ENCODE results near the gene TMEM163.
"Not testable (repeated sequence)": the region's sequence is repeated elsewhere in the genome, so short reads cannot be mapped to it uniquely, and the experiment has no call there.

TMEM163 gene

DNA sequence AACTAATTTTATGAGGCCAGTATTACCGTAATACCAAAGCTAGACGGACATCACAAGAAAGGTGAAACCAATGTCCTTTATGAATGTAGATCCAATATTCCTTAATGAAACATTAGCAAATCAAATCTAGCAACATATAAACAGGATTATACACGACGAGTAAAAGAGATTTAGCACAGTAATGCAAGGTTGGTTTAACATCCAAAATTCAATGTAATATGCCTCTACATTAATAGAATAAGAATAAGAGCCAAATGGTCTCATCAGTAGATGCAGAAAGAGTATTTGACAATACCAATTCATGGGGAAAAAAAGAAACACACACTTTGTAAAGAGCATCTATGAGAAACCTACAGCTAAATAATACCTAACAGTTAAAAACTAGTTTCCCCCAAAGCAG, 99.5 kb downstream of the TMEM163 start:
- DNase-seq (ENCODE audit: low spot score): no peak

DNA sequence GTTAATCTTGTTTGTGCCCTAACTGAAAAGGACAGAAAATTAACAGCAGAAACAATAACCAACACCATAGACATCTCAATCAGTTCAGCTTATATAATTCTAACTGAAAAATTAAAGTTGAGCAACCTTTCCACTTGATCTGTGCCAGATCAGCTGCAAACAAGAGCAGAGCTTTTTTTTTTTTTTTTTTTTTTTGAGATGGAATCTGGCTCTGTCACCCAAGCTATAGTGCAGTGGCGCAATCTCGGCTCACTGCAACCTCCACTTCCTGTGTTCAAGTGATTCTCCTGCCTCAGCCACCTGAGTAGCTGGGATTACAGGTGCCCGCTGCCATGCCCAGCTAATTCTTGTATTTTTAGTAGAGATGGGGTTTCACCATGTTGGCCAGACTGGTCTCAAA, 103.3 kb downstream of the TMEM163 start:
- DNase-seq (ENCODE audit: low spot score): not testable (repeated sequence)

DNA sequence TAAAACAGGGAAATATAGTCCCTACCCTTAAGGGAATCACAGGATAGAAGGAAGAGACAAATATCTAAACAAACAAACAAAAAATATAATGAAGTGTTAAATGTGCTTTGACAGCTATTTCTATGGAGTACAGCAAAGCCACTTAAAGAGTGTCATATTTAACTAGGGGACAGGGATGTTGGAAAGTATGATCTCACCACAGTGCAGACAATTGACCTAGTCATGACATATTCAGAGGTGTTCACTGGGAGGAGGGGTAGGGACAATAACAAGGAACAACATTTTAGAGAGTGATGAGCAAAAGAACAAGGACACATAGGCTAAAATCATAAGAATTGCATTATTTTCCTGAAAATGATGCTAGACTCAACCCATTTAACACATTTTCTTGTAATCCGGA, 107.5 kb downstream of the TMEM163 start:
- DNase-seq (ENCODE audit: low spot score): no peak

DNA sequence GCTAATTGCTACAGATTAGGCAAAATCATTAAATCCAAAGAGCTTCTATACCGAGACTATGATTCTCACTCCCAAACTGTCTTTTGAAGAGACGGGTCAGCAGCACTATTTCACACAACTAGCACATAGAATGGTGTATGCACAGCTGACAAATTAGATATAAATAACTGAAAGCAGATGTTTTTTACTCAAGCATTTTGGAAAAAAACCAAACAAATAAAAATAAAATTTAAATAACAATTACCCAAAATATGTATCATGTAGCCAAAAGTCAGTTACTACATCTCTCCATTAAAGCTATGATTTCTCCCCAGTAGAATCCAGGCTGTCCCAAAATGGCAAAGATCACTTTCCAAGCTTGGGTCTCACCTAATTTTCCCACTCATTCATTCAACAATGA, 107.9 kb downstream of the TMEM163 start:
- no peak for DNase-seq (ENCODE audit: low spot score)

DNA sequence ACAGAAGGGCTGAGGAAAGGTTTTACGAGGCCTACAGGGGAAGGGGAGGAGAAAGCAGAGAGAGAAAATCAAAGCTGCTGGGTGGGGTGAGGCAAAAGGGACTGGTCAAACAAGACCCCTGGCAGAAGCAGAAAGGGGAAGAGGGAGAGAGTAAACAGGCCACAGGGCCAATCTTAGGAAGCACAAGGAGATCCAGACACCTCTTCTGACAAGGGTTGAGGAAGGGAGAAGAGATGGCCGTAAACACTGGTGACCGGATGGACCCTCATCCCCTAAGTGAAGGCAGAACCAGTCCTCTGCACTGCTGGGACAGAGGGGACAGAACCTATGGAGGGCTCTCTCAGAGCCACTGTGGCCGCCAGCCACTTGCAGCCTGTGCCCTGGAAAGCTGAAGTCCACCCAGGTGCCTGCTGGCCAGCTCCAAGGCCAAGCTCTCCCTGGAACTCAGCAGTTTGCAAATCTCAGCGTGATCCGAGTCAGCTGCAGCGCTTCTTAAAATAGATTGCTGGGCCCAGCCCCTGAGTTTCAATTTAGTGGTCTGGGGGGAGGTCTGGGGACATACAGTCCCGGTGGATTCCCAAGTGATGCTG, 108.8 kb downstream of the TMEM163 start:
- no peak for DNase-seq (ENCODE audit: low spot score)

DNA sequence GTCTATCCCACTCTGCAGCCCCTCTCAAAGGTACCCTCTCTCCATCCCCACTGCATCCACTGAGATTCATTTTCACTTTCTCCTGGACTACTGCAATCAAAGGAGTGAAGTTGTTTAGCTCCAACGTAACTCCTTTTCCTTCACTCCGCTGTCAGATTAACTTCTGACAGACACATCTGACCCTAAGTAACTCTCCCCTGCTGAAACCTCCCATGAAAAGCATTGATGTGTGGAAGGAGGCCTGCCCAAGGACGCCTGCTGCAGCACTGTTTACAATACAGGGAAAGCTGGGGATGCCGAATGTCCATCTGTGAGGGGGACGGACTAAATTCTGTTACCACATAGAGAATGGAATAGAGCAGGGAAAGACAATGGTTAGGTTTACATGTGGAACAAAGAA, 114.8 kb downstream of the TMEM163 start:
- no peak for DNase-seq (ENCODE audit: low spot score)

DNA sequence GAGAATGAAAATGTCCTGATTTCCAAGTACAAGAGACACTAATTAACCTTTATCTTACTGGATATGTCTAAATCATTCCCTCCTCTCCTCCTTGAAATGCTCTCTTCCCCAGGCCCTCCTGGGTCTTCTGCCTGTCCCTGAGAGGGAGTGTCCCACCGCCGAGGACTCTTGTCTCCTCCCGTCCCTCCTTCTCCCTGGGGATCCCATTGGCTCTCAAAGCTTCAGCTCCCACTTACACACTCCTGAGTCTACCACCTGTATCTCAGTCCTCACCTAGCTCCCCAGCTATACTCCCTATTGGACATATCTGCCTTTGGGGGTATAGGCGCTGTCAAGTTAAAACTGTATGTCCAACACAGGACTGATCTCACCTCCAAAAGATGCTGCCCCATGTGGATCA, 116.1 kb downstream of the TMEM163 start:
- no peak for DNase-seq (ENCODE audit: low spot score)

DNA sequence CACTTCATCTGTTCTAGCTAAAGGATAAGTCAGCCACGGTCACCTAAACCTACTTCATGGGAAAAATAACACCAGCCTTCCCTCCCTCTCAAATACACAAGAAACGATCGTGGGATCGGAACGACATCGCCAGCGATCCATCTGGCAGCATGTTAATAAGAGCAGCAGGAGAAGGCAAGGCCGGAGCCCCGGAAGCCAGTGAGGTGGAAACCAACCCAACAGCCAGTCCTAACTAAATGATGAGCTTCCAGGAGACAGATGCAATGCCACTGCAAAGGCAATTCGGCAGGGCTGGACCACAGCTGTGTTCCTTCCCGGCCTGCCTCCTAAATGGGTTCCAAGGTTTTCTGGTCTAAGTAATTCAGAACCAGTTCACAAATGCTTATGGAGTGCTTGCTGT, 117.5 kb downstream of the TMEM163 start:
- no peak for DNase-seq (ENCODE audit: low spot score)

DNA sequence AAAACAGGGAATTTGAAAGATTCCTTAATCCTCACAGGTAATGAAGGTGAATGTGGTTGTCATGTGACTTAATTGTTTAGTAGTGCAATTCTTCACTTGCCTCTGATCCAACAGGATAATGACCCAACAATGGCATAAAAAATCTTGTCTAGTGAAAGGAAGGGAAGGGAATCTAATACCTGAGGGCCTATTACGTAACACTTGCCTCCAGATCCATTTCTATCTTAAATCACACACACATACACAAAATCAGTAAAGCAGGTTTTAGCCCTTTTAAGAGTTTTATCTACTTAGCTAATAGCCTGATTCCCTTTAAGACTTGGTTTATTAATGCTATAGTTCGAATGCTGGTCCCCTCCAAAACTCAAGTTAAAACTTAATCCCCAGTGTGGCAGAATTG, 118.6 kb downstream of the TMEM163 start:
- no peak for DNase-seq (ENCODE audit: low spot score)

DNA sequence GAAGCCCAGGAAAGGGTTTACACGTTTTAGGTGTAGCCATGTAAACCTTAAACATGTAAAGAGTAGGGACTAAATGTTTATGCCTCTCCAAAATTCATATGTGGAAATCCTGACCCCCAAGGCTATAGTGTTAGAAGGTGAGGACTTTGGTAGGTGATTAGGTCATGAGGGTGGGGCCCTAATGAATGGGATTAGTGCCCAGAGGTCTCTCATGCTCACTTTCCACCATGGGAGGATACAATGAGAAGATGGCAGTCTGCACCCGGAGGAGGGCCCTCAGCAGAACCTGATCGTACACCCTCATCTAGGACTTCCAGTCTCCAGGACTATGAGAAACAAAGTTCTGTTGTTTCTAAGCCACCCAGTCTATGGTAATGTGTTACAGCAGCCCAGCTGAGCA, 119.6 kb downstream of the TMEM163 start:
- DNase-seq (ENCODE audit: low spot score): no peak

DNA sequence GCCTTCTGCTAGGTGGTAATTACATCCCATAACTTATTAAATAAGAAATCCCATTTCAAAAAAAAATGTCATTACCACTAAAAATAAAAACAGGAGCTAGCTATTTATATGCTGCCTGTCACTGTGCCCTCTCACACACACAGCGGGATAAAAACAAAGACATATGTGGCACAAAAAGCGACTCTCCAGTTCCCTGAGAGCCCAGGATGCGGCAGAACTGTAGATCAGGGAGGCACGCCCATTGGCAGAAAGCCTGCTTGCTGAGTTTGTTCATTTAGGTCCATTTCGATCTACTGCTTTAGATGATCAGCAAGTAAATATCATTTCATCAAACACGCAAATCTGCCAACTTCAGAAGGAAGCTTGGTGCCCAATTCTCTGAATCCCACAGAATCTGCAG, 124.4 kb downstream of the TMEM163 start:
- DNase-seq (ENCODE audit: low spot score): no peak

DNA sequence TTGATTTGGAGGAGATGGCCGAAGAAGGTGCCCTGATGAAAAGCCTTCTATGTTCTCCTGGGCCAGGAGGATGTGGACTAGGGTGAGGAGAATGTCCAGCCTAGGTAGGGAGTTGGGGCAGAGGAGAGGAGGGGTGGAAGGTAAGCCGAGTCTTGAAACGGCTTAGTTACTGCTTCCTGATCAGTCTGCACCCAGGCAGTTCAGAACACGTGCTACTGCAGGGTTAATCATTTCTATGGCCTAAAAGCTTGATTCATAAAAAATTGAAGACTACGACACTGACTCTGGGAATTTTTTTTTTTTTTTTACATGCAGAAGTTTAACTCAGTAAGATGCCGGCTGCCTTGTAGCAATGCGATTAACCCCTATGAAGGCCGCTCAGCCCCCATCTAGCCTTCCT, 125.3 kb downstream of the TMEM163 start:
- no peak for DNase-seq (ENCODE audit: low spot score)

DNA sequence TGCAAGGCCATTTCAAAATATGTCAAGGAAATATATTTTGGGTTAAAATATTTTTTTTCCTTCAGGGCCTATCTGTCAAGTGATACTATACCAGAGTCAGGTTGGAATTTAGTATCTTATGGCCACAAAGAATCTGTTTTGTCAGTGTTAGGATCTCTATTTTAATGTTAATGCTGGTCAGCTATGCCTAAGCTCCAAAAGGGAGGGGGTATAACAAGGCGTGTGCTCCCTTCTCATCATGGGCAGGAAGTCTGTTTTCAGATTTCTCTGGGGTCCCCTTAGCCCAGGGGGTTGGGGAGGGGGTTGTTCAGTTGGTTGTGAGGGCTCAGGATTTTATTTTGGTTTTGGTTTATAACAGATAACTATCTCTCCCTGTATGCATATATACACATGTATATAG, 126.4 kb downstream of the TMEM163 start:
- no peak for DNase-seq (ENCODE audit: low spot score)

DNA sequence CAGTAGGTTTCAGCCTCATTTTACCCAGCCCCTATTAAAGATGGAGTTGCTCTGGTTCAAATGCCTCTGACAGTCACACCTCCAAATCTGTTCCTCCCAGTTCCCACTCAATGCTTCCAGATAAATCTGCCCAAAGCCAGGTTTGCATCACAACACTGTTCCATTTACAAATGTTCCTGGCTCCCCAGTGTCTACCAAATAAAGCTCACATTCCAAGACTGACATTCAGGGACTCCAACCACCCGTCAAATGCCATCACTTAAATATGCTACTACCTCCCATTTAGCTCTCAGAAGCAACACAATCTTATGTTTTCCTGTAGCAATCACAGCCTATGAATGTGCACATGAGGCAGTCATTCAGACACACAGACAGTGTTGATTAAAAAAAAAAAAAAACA, 127.3 kb downstream of the TMEM163 start:
- DNase-seq (ENCODE audit: low spot score): no peak

DNA sequence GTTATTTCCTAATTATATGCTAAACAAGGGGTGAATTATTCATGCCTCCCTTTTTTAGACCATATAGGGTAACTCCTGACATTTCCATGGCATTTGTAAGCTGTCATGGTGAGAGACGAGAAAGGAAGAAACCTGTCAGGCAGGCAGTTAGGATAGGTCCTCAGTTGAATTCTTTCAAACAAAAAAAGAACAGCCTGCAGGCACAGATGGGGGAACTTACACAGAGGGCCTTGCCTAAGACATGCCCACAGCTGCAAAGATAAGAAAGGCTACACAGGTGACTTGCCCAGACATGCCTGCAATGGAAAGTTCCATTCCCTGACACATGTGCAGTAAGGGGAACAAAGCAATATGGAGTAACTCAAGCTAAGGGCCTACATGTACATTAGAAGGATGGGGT, 128.1 kb downstream of the TMEM163 start:
- DNase-seq (ENCODE audit: low spot score): no peak

DNA sequence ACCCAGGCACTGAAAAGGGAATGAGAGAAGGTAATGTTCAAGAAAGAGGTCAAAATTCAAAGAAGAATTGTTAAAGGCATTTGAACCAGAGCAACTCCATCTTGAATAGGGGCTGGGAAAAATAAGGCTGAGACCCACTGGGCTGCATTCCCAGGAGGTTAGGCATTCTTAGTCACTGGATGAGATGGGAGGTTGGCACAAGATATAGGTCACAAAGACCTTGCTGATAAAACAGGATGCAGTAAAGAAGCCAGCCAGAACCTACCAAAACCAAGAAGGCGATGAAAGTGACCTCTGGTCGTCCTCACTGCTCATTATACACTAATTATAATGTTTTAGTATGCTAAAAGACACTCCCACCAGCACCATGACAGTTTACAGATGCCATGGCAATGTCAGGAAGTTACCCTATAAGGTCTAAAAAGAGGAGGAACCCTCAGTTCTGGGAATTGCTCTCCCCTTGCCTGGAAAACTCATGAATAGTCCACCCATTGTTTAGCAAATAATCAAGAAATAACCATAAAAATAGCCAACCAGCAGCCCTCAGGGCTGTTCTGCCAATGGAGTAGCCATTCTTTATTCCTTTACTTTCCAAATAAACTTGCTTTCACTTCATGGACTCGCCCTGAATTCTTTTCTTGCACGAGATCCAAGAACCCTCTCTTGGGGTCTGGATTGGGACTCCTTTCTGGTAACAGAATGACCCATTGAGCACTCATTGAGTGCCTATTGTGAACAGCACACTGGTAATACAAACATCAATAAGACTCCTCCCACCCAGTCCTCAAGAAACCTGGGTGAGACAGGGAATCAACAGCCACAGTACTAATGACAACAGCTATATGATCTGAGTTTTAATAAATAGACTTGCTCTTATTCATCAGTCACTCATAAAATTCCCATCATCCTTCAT, 129.4 kb downstream of the TMEM163 start:
- not testable (repeated sequence) for DNase-seq (ENCODE audit: low spot score)

DNA sequence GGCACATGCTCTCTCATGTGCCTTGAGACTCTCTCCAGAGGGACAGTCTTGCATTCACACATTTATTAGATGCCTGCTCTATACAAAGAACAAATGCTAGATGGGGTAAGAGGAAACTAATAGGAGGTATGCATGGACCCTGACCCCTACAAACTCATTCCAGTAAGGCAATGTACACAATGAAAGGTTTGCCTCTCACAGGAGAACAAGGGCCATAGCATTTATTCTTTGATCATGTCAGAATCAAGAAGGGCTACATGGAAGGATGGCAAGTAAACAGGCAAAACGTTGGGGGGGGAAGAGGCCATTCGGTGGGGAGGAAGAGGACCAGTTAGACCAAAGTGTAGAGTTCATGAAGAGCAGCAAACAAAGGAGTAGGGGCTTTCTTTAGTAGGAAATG, 130.2 kb downstream of the TMEM163 start:
- no peak for DNase-seq (ENCODE audit: low spot score)

DNA sequence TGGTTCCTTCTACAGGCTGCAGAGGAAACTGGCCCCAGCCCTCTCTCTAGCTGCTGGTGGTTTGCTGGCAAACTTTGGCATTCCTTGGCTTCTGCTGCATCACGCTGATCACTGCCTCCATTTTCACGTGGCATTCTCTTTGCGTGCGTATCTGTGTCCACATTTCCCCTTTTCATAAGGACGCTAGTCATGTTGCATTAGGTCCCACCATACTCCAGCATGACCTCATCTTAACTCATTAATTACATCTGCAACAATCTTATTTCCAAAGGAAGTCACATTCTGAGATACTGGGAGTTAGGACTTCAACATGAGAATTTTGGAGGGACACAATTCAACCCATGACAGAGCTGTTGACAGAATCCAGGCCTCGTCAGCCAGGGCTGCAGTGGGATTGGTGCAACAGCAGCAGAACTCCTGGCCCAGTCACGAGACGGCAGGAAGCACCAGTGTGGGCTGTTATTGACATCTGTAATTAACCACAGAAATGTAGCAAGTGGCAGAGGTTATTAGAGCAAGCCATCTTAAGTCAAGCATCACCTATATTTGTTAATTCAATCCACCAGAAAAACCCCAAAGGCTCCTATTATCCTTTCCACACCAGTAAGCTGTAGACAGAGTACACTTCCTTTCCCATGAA, 132.4 kb downstream of the TMEM163 start:
- DNase-seq (ENCODE audit: low spot score): no peak

DNA sequence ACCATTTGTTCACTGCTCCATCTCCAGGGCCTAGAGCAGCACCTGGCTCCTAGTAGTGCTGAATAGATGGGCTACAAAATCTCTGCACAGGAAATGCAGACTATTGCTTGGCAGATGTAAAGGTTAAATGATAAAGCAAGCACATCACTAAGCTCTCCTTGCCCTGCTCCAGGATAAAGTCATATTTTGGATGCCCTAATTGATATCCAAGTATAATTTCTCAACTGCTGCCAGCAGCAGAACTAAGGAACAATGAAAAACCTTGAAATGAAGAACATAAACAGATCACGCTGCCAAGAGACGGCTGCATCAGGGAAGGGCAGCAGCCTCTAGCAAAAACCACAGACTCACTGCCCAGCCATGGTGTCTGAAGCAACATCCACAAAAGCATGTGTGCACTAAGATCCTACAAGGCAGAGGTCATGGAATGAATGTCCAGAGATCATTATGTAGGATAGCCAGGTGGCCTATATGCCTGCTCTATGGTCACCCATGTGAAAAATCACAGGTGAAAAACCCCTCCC, 134.7 kb downstream of the TMEM163 start:
- DNase-seq (ENCODE audit: low spot score): no peak

DNA sequence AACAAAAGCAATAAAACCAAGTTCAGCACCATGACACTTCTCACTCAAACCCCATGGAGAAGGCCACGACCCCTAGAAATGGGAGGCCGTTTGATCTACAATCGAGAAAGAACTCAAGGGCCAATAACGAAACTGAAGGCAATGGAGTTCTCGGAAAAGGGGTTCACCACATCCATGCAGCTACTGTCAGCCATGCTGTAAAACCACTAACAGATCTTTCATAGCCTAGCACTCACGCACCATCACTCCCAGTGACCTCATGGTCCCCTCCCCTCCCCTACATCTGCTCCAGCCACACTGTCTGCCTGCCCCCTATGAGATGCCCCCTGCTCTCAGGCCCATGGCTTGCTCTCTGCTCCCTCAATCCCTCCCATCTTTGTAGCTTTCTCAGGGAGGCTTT, 135.3 kb downstream of the TMEM163 start:
- no peak for DNase-seq (ENCODE audit: low spot score)

DNA sequence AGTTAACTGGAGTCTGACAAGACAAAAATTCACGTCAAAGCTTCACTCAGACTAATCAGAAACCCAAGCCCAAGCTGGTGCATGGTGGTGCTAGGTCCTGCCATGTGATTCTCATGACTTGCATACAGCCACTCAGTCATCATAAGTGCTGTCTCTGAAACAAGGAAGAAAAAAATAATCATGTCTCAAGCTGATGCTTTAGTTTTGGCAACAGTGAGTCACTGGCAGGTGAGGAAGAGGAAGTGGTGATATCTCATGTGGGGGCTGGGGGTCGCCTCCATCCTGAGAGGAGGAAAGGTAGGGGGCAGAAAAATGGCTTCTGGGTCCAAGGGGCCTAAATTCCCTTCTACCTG, 136.3 kb downstream of the TMEM163 start:
- DNase-seq (ENCODE audit: low spot score): no peak

DNA sequence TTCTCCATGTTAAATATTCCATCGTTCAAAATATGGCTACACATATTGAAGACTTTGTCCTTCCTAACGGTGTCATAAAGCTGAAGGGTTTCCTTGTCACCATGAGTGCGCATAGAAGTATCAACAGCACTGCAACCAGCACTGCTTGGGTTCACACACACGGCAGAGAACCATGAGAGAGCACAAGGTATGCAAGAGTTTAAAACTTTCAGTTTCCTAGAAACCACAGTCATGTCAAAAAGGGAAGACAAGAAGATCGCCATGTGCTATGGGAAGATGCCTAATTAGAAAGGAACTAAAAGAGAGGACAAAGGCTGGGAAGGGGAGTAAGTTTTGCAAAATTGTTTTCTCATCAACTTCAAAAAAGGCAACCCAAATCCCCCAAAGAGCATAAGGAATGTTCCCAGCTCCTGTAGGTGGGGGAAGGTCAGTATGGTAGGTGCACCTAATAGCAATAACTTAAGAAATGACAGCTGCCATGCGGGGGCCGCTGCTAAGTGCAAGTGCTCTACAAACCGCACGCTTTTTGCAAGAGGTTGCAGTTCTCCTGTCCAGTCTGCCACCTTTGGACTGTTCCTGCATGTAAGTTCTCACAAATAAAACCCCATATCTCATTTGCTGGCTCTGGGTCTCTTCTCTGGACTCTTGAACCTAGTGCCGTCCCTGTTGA, 136.8 kb downstream of the TMEM163 start:
- no peak for DNase-seq (ENCODE audit: low spot score)

DNA sequence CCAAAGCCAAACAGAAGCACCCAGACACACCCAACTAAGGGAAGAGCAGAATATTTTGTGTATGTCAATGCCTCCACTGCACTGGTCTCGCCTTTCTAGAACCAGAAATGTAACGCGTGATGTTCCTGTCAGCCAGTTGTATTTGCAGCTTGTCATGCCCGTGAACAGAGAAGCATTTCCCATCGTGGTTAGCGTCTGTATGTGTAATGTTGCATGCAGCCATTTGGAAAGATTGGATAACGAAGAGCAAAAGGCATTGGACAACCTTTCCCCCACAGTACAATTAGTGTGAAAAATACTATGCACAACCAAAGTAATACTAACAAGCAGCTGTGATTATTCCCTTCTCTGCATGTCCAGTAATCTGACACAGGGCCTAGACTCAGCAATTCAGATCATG, 140.5 kb downstream of the TMEM163 start:
- no peak for DNase-seq (ENCODE audit: low spot score)
